IPS-NIHi7 (cell line): ENCODE data around the gene PITX1.

ENCODE experiments used
- DNase-seq: peaks from one replicate; pipeline ENCODE4 v3.0.0; 2012; ENCODE audit warnings: mixed read lengths; ENCODE audit errors: extremely low spot score

Gene PITX1

GRCh38 chr5:135041726-135042125 is 7.7 kb upstream of the PITX1 start:
- no peak for DNase-seq

DNA sequence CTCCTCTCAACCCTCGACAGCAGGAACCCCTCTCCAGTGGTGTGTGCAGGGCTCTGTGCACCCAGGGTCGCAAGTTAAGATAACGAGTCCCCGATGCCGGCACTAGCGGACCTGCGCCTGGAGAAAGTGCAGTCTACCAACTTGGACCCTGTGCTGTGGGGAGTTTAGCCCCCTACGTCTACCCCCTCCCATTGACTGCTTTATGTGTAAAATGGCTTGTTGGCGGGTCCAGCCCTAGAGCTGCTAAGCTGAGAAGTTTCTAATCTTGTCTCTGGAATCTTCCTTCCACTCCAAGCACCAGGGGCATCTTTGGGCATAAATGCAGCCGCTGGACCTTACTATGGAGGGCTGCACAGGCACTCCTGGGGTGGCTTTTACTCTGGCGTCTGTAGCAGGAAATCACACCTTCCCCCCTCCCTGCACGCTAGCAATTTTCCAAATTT is 7.1 kb upstream of the PITX1 start:
- no peak for DNase-seq

GRCh38 chr5:135040333-135041144 is 6.5 kb upstream of the PITX1 start:
- peak; percentile 54 for DNase-seq

DNA sequence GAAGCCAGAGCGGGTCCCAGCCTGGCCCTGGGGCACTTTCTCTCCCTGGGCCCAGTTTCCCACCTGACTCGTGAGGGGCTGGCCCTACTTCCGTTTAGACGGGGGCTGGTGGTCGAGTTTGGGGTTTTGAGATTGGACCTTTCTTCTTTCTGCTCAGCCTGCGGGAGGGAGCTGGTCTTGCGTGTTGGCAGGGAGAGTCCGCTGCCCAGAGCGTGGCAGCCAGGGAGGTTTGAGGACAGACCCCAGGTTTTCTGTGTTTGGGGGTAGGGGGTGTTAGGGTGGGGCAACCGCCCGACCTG is 6.0 kb upstream of the PITX1 start:
- peak; percentile 71 for DNase-seq

DNA sequence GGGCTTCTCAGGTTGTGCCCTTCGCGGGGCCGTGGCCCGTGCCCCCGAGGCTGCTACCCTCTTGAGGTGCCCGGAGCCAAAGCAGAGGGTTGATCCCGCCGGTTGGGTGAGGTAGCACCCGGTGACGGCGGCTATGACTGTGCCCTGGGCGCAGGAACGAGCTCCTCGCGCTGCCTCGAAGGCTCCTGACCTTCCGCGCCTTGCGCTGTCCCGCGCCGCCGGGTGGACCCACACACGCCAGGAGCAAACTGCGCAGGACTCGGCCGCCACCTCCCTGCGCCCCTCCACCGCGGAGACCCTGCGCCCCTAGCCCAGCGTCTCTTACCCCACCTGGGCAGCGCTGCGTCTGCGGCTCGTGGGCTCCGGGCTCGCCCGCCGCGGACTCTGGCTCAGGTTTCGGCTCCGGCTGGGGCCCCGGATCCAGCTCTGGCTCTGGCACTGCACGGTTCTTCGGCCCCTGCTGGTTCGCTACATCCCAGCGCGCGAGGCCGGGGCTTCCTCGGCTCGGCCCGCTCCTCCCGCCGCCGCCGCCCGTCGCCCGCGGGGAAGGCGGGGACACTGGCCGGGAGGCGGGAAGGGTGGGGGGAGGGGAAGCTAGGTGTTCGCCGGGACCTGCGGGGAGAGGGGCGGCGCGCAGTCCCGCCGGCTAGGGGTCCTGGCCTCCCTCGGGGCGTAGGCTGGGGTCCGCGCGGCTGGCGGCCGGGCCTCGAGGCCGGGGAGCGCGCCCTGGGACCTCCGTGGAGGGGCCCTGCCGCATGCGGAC is 5.4 kb upstream of the PITX1 start:
- peak; percentile 71 for DNase-seq

DNA sequence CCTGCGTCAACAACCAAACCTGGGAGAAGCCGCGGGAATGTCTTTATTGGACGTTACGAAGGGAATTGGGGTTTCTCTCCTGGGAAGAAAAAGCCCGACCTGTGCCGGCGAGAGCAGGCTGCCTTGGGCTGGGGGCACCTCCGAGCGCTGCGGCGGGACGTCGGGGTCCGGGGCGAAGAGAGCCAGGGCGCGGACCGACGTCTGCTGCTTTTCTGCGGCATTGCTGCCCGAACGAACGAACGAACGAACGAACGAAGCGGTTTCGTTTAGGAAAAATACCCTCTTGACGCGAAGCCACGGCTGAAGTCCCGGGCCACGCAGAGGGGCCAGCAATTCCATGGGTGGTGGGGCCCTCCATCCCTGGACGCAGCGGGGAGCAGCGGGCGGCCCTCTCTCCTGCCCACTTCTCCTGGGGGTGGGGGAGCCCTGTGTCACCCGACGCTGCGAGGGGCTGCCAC is 4.8 kb upstream of the PITX1 start:
- no peak for DNase-seq

- DNase-seq: no peak
Observed at GRCh38 chr5:135038205-135038812, 4.3 kb upstream of the PITX1 start.

GRCh38 chr5:135037519-135038204 is 3.6 kb upstream of the PITX1 start:
- no peak for DNase-seq

DNA sequence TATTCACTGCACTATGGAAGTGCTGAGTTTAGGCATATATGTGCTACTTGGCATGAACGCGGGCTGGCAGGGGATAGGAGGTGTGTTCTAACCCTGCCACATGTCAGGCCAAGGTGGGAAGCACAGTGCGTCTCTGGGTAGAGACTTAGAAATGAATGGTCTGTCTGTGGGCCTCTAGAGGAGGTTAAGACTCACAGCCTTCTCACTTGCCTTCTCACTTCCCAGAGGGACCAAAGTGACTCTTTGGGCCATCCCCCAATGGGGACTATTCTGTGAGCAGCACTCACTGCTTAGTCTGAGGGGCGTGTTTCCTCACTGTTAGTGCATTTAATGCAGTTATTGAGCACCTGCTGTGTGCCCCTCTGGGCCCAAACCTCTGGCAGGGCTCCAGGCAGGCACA is 2.4 kb upstream of the PITX1 start:
- no peak for DNase-seq

DNA sequence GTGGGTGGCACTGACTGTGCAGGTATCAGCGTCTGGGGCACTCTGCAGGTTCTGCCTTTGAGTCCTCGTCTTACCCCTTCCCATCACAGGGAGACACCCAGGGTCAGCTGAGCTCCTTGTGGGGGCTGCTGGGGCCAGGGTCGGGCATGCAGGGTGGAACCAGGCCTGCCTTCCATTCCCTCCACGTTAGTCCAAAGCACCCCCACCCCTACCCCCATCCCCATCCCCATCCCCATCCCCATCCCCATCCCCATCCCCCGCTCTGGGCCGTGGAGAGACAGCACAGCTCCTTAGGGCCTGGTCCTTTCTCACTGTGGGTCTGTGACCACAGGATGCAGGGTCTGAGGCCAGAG is 1.6 kb upstream of the PITX1 start:
- no peak for DNase-seq

DNA sequence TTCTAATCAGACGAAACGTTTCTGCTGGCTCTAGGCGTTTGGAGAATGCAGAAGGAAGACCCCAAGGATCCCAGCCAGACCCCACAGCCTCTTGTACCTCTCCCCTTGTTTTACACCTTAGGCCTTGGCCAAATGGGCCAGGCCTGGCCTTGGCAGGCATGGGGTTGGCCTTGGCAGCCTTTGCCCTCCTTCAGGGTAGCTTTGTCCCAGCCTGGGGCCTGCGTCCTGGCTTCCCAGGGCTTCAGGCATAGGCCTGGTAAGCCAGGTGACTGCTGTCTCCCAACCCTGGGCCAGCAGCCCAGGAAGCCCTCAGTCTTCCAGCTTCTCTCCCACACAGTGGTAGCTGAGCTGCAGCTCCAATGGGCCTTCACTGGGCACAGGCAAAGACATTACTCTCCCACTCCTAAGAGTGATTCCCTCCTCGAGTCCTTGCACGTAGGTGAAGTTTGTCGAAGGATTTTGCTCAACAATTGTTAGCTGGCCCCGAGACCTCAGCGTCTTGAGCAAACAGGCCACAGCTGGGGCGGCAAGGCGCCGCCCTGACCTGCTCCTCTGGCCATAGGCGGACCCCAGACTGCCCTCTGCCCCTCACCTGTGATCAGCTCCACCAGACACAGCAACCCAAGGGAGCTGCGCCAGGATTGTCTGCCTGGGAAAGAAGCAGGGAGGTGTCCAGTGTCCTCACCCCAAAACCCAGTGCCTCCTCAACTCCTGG is 1.1 kb upstream of the PITX1 start:
- DNase-seq: no peak

DNA sequence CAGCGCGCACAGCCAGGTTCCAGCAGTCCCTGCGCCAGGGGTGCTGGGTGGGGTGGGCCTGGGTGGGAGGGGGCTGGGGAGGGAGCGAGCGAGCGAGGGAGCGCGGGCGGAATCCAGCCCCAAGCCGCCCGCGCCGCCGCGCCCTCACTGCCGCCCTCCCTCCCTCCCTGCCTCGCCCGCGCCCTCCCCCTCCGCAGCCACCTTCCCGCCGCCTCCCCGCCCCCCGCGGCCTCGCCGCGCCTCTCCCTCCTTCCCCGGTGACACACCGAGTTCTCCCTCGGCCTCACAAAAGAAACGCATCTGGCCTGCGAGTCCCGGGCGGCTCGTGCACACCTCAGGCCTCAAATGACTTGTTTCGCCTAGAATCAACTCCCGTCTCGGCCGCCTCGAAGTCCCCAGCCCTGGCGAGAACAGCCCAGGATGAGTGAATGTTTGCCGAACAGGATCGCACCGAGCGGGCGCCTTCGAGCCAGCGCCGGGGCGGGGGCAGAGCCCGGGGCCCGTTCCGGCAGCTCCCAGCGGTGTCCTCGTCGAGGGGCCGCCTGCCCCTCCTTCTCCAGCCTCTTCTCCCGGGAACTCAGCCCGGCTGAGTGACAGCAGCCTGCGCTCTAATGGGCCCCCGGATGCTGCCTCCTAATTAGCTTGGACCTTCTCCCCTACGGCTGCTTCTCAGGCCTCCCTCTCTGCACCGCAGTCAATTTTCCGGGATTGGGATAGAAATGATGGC is 371 bp upstream of the PITX1 start:
- peak; percentile 64 for DNase-seq

DNA sequence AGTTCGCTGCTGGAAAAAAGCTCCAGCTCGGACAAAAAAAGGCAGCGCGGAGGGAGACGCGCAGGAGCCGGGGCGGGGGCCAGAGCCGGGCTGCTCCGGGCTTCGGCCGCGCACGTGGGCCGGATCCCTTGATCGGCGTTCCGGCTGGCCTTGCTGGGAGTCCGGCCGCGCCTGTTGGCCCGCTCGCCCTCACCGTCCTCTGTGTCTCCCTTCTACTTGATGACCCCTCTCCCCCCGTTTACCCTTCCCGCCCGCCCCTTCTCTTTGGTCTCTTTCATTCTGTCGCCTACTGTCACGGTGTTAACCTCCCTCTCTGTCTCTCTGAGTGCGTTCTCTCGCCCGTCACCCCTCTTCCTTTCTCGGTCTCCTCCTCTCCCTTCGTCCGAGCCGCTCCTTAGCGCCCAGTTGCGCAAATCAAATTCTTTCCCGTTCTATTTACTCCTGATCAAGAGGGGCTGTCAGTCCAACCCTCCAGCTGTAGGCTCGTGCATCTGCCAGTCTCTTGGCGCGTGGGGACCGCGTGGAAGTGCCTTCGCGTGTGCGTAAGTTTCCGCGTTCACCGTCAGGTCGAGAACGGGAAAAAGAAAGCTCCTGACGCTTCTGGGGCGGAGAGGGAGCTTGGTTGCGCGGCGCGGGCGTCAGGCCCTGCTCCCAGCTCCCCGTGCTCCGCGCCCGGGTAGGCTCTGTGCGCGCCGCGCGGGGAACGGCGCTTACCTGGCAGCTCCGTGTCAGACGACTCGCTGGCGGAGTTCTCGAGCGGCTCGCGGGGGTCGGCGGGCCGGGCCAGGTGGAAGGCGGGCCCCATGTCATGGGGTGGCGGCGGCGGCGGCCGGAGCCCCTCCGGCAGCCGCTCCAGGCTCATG is 798 bp downstream of the PITX1 start:
- DNase-seq: peak; percentile 51

- DNase-seq: no peak
Observed at GRCh38 chr5:135032695-135032998, 1.4 kb downstream of the PITX1 start.

GRCh38 chr5:135031813-135032694 is 2.0 kb downstream of the PITX1 start:
- no peak for DNase-seq

DNA sequence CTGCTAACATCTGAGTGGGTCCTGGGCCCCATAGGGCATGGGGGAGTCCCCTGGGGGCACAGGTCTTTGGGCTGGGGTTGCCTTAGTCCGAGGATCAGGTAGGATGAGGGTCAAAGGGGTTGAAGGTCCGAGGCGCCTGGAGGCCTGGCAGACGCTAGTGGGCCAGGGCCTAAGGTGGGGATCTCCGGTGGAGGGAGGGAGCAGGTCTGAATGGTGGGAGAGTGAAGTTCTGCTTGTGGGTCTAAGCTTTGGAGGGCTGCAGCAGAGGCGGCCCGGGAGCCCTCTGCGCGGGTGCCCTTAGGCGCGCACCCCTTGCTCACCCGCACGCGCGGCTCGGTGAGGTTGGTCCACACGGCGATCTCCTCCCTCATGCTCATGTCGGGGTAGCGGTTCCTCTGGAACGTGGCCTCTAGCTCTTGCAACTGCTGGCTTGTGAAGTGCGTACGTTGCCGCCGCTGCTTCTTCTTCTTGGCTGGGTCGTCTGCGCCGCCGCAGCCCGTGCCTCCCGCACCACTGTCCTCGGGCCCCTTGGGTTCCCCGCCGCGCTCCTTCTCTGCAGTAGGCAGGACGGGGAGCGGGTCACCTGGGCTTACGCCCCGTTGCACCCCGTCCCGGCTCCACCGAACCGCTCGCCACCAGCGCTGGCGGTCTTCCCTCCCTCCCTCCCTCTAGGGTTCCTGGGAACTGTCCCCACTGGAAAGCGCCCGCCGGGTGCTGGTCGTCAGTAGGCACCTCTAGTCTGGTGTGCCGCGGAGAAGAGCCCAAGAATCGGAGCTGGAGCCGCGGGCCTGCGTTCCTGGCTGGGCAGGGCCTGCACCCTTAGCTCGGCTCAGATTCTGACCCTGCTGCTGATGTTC is 2.8 kb downstream of the PITX1 start:
- peak; percentile 49 for DNase-seq

DNA sequence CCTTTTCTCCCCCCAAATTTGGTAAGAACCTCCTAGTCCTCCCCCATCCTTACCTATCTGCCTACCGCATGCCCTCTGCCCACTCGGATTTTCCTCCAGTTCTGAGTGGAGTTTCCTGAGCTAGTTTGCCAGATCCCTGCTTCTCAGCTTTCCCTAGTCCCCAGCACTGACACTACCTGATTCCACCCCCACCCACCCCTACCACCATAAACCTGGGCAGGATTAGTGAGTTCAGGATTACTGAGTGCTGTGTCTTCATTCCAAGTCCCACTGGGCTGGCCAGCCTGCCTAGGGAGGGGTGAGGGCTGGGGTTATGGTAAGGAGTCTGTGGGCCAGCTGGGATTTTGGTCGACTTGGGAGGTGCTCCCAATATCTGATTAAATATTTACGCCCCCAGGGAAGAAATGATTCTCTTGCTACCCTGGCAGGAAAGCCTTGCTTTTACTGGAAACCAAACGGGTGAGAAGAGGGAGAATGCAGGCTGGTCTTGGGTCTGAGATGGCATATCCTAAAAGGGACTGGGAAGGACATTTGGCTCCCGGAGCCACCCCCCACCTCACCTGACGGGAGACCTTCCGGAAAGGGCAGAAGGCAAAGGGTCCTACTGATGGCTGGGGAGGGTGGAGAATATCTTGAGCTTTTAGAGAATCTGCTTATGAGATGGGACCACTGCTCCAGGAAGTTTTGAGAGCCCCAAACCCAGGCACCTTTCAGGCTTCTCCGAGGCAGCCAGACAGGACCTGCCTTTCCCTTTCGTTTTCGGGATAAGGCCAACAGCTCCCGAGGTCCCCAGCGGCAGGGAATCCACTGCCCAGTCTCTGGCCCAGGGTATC is 3.7 kb downstream of the PITX1 start:
- DNase-seq: no peak
